K562 treated with DMSO at 1 percent for 4 hours (cell line): ENCODE measurements around the gene CBX3. TPM values are rescaled to one million over a fixed set of nuclear protein-coding genes. Genes with fewer than 3 reads are reported as not detected.

ENCODE experiments used
- total RNA-seq: library from RNA; unstranded; fragments of 300-600 nt; gene quantifications from 2 replicates; pipeline ENCODE4 v1.2.3, GENCODE V29; 2022; ENCODE audit not compliant: insufficient read depth

The CBX3 gene
- 126 and 146 TPM in 2 replicates for total RNA-seq

GRCh38 chr7:26201247-26202018 lies at the start of gene CBX3:
Gene CBX3 (plus strand): TSS chr7:26201745. CDS start chr7:26202999, 1,254 bp downstream.

GRCh38 chr7:26151953-26152781 lies 49.4 kb upstream of the CBX3 start, which contains the start of gene NFE2L3:
Gene NFE2L3 (plus strand): TSS chr7:26152198. CDS start chr7:26152499, 301 bp downstream.

GRCh38 chr7:26200444-26201246 lies 900 bp upstream of the CBX3 start, which contains the start of gene HNRNPA2B1:
Gene HNRNPA2B1 (minus strand): TSS chr7:26200746. CDS start chr7:26200577, 169 bp downstream.

Other genes starting within 250 kb of the CBX3 start
- 7.3 and 9.3 TPM in 2 replicates for gene NFE2L3, start 49.5 kb upstream of the CBX3 start, total RNA-seq
- gene HNRNPA2B1, start 999 bp upstream of the CBX3 start, total RNA-seq, result 490 and 574 TPM in 2 replicates
- 12.3 and 12.8 TPM in 2 replicates for gene SNX10, start 90.1 kb downstream of the CBX3 start, total RNA-seq